ENCODE measurements around the gene S100PBP.

Gene S100PBP

DNA sequence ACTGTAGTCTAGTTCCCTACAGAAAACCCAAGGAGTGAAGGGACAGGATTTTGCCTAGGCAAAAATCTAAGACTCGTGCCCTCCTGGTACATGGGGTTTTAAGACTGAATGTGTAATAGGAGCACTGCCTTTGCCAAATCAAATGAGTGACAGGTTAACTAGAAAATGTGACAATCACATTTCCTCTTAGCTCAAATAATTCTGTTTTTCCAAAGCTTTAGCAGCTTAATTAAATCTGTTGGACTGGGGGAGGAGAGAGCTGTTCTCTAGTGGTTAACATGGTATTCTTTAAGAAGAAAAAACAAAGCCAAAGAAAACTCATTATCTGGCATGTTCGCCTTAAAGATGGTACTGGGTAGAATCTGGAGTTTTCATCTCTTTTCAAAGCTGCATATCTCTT is 40.7 kb downstream of the S100PBP start:
- H3K4me3 ChIP-seq (ENCODE audit: low read depth, low read length): no peak overlapping the region
- in situ Hi-C loops (cut with HindIII; ENCODE audit: low sequenced_read_pairs): no loop called here
- TF ChIP-seq CTCF (IDR thresholded peaks at IDR 0.05; ENCODE audit: low read depth, low read length): no peak
- DNase-seq (ENCODE audit: low read depth, low spot score): no peak

DNA sequence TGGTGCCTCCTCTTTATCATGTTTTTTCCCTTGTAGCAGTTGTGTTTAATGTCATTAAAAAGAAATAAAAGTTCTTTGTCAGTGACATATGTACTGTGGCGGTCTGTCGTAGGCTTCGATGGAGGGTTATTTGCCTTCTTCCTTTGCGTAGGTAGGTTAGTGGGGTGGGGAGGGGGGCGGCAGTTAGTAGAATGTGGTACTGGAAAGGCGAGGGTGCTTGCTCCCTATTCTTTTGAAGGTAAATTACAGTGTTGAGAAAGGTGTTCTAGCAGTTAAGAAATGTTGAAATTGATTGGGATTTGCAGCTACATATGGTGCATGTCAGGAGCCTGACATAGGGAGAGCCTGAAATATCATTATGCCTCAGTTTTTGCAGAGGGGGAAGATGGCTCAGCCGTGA is 41.3 kb downstream of the S100PBP start:
- in situ Hi-C loops (cut with HindIII; ENCODE audit: low sequenced_read_pairs): no loop called here
- H3K4me3 ChIP-seq (ENCODE audit: low read depth, low read length): no peak overlapping the region
- TF ChIP-seq CTCF (IDR thresholded peaks at IDR 0.05; ENCODE audit: low read depth, low read length): no peak
- DNase-seq (ENCODE audit: low read depth, low spot score): no peak

DNA sequence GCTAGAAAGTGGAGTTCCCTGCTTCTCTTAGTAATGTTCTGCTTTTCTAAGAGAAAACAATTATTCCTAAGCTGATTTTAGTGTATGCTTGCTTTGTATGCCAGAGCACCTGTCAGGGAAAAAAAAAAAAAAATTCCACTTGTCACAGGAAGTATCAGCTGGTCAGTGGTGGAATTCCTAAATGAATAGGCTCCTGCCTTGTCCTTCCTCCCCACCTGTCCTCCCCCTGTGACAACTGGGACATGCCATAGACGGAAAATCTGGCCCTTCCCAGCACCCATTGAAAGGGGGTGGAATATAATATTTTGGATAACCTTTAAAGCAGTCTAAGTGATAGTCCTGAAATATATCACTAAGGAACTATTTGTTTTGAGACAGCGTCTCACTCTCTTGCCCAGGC is 42.5 kb downstream of the S100PBP start:
- no peak overlapping the region for H3K4me3 ChIP-seq (ENCODE audit: low read depth, low read length)
- TF ChIP-seq CTCF (IDR thresholded peaks at IDR 0.05; ENCODE audit: low read depth, low read length): no peak
- DNase-seq (ENCODE audit: low read depth, low spot score): no peak
- in situ Hi-C loops (cut with HindIII; ENCODE audit: low sequenced_read_pairs): no loop called here

DNA sequence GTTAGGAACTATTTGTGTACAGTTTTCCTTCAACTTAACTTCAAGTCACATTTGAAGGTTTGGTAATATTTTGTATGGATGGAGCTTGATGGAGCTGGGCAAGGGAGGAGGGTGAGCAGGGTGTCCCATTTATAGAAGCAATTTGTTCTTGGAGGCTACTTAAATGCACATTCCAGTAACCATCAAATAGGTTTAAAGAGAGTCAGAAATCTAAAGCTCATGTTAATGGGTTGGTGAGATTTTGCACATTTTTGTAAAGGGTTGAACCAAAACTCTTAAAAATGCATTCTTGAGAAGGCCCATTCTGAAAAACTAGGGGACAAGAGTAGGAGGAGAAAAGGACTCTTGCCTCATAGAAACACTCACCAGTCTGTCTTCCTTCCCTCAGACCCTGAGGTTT is 43.1 kb downstream of the S100PBP start:
- in situ Hi-C loops (cut with HindIII; ENCODE audit: low sequenced_read_pairs): no loop called here
- no peak for DNase-seq (ENCODE audit: low read depth, low spot score)
- no peak overlapping the region for H3K4me3 ChIP-seq (ENCODE audit: low read depth, low read length)
- no peak for TF ChIP-seq CTCF (IDR thresholded peaks at IDR 0.05; ENCODE audit: low read depth, low read length)

DNA sequence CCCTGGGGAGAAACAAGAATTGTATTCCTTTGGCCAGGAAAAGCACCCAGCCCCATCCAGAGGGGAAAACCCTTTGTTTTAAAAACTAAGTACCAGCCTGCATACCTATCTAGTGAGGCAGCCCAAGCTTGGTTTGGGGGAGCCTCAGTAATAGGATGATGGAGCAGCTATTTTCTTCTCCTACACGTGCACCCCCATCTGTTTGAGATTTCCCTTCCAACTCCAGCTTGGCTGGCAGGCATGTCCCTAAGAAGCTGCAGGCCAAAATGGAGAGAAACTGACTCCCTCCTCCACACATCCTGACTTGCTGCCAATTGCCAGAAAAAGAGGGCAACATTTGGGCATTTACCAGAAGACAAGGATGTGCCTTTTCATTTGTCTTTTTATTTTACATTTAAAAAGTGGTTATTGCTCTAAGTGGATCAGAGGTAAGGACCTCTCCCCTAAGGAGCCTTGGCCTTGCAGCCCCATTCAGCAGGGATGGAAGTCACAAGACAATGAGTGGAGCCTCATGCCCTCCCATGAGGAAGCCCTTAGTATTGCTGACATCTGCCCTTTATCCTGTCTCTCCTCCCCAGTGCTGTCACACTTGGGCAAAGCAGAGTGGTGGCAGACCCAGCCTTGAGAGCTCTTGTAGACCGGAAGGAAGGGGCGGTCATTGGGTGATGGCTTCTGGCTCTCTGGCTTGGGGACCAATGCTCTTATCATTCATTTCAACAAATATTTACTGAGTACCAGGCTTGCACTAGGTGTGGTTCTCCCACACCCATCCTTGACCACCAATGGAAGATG is 44.6 kb downstream of the S100PBP start:
- H3K4me3 ChIP-seq (ENCODE audit: low read depth, low read length): no peak overlapping the region
- in situ Hi-C loops (cut with HindIII; ENCODE audit: low sequenced_read_pairs): no loop called here
- TF ChIP-seq CTCF (IDR thresholded peaks at IDR 0.05; ENCODE audit: low read depth, low read length): no peak
- no peak for DNase-seq (ENCODE audit: low read depth, low spot score)

GRCh38 chr1:32863218-32863880 is 45.9 kb downstream of the S100PBP start:
- no peak overlapping the region for H3K4me3 ChIP-seq (ENCODE audit: low read depth, low read length)
- no peak for DNase-seq (ENCODE audit: low read depth, low spot score)
- no peak for TF ChIP-seq CTCF (IDR thresholded peaks at IDR 0.05; ENCODE audit: low read depth, low read length)
- in situ Hi-C loops (cut with HindIII; ENCODE audit: low sequenced_read_pairs): no loop called here

All from astrocyte of the spinal cord (primary cell).